Osteocyte (in vitro differentiated cells): ENCODE results near the gene ZNF304. TPM values are rescaled to one million over a fixed set of nuclear protein-coding genes. Genes with fewer than 3 reads are reported as not detected.

ENCODE experiments used
- DNase-seq: peaks from one replicate; pipeline ENCODE4 v3.0.0; 2021; ENCODE audit warnings: mixed read lengths; ENCODE audit not compliant: unreplicated experiment; ENCODE audit errors: extremely low spot score
- H3K27ac Mint-ChIP-seq: one replicate; pipeline ENCODE4 v1.8.0; 2021; ENCODE audit warnings: mild to moderate bottlenecking, mixed read lengths; ENCODE audit not compliant: unreplicated experiment
- H3K27me3 Mint-ChIP-seq: one replicate; pipeline ENCODE4 v1.8.0; 2021; ENCODE audit warnings: mixed read lengths; ENCODE audit not compliant: unreplicated experiment
- H3K36me3 Mint-ChIP-seq: one replicate; pipeline ENCODE4 v1.8.0; 2021; ENCODE audit warnings: mixed read lengths; ENCODE audit not compliant: unreplicated experiment
- H3K4me1 Mint-ChIP-seq: one replicate; pipeline ENCODE4 v1.8.0; 2021; ENCODE audit warnings: mixed read lengths; ENCODE audit not compliant: unreplicated experiment
- H3K4me3 Mint-ChIP-seq: one replicate; pipeline ENCODE4 v1.8.0; 2021; ENCODE audit warnings: mild to moderate bottlenecking, moderate library complexity, mixed read lengths; ENCODE audit not compliant: unreplicated experiment
- H3K9me3 Mint-ChIP-seq: one replicate; pipeline ENCODE4 v1.8.0; 2021; ENCODE audit warnings: mixed read lengths; ENCODE audit not compliant: unreplicated experiment
- total RNA-seq: library from RNA; stranded (reverse); gene quantifications from 2 replicates; pipeline ENCODE4 v1.2.1, GENCODE V29; 2021
- TF ChIP-seq, protein P1 (sequence below): fragments of 200-600 bp; sonication (generic); IDR thresholded peaks from 2 replicates; pipeline ENCODE4 v1.5.0; 2021; ENCODE audit warnings: antibody characterized with exemption, mild to moderate bottlenecking, moderate library complexity

Gene ZNF304
- total RNA-seq, 1 donor from 2014 or later: 9.5 TPM

DNA sequence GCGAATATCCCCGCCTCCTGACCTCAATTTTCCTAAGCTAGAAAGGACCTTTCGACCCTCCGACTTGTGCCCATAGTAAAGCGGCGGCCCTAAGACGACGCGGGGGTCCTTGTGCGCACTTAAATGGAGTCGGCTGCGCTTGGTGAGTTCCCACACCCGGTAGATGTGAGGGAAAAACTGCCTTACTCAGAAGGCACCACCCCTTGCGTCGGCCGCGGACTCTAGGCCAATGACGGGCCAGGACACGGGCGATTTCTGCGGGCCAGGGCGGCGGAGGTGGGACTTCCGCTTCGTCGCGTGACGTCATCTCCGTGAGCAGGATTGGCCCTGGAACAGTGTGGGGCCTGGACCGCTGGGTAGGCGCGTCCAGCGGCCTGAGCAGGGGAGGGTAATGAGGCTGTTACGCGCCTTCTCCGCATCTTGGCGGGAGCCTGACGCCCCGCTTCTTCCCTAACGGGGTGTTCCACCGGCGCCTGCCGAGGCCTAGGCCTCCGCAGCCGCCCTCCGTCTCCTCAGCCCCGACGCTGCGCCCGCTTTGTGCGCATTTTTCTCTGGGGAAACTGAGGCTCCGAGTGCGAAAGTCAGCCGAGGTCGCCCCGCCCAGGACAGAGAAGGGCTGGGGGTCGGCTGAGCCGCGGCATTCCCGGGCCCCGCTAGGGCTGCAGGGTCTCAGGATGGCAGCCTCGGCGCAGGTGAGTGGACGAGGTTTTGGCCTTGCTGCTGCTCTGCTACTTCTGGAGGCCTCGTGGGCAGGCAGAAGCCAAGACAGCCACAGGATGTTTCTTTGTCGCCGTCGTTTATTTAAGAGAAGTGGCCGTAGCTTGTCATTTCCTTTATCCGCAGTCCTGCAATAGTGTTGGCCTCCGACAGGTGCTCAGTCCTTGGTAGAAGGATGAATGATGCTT lies 30.6 kb upstream of the ZNF304 start, which contains the start of gene ZNF543:
TSS of gene ZNF543 (plus strand) at position 293 of the 905 bp plus-strand sequence. CDS start at position 675, 382 bp downstream.
- H3K36me3 Mint-ChIP-seq: peaks cover 13% of the 10 kb centered on the region
- peak within 1 kb of the TSS; percentile 95 for H3K4me3 Mint-ChIP-seq
- H3K27ac Mint-ChIP-seq: peak within 1 kb of the TSS; percentile 99
- DNase-seq: peak; percentile 97
- peaks cover 23% of the 10 kb centered on the region for H3K27me3 Mint-ChIP-seq
- TF ChIP-seq, protein P1, sequence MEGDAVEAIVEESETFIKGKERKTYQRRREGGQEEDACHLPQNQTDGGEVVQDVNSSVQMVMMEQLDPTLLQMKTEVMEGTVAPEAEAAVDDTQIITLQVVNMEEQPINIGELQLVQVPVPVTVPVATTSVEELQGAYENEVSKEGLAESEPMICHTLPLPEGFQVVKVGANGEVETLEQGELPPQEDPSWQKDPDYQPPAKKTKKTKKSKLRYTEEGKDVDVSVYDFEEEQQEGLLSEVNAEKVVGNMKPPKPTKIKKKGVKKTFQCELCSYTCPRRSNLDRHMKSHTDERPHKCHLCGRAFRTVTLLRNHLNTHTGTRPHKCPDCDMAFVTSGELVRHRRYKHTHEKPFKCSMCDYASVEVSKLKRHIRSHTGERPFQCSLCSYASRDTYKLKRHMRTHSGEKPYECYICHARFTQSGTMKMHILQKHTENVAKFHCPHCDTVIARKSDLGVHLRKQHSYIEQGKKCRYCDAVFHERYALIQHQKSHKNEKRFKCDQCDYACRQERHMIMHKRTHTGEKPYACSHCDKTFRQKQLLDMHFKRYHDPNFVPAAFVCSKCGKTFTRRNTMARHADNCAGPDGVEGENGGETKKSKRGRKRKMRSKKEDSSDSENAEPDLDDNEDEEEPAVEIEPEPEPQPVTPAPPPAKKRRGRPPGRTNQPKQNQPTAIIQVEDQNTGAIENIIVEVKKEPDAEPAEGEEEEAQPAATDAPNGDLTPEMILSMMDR: no peak
- H3K4me1 Mint-ChIP-seq: peaks cover 27% of the 10 kb centered on the region
- H3K9me3 Mint-ChIP-seq: no peaks in the 10 kb centered on the region

DNA sequence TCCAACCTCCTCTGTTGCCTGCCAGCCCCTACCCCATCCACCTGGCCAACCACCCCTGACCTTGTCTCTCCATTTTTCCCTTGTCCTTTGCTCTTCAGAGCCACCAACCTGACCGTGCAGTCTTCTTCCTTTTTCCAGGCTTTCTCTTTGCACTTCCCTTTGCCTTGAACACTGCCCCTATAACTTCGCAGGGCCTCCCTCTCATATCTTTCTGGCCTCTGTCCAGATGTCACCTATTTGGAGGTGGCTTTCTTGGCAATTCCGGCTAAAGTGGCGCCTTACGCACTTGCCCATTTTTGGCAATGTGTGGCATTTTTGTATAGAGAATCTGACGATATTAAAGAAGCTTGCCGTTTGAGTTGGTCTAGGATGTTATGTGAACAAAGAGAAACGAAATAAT lies 30.0 kb upstream of the ZNF304 start:
- Mint-ChIP-seq H3K4me1 (peaks cover 27% of the 10 kb centered on the region), H3K36me3 (peaks cover 20% of the 10 kb centered on the region), H3K9me3 (no peaks in the 10 kb centered on the region), H3K27ac (peak overlapping the region; percentile 99), H3K4me3 (peak overlapping the region; percentile 95), H3K27me3 (peaks cover 16% of the 10 kb centered on the region)
- TF ChIP-seq, protein P1: no peak
- DNase-seq: no peak

DNA sequence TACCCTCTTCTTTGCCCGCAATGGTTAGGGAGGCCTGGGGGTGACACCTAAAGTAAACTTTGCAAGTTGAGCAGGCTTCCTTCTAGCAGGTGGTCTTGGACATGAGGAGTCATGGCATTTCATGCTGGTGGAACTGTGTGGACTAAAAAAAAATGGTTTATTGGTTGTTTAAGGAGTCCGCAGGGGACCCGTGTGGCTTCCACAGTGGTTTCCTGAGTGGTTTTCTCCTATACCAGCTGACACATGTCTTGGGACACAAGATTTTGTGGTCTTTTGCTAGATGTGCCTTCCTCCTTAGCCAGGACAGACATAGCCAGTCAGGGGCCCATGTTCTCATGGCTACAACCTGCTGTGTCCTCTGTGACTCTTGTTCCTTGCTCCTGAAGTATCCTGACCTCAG lies 29.3 kb upstream of the ZNF304 start:
- TF ChIP-seq, protein P1: no peak
- DNase-seq: no peak
- Mint-ChIP-seq H3K27me3 (peaks cover 11% of the 10 kb centered on the region), H3K4me1 (peaks cover 27% of the 10 kb centered on the region), H3K9me3 (no peaks in the 10 kb centered on the region), H3K36me3 (peaks cover 25% of the 10 kb centered on the region), H3K27ac (no peak overlapping the region), H3K4me3 (peak overlapping the region; percentile 95)

DNA sequence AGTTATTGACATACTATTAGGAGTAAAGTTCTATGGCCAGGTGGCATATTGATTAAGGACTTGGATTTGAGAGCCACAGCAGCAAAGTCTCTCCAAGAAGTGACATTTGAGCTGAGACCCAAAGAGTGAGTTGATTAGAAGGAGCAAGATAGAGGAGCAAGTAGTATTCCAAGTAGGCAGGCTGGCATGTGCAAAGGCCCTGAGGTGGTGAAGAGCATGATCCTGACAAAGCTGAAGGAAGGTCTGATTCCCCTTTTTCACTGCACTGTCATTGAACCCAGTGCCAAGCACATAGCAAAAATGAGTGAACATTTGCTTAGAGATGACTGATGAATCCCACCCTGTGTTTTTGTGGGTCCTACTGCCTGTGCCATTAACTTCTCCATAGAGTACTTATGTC lies 26.1 kb upstream of the ZNF304 start:
- peaks cover 6% of the 10 kb centered on the region for H3K9me3 Mint-ChIP-seq
- no peaks in the 10 kb centered on the region for H3K27me3 Mint-ChIP-seq
- no peak overlapping the region for H3K27ac Mint-ChIP-seq
- H3K4me3 Mint-ChIP-seq: no peak overlapping the region
- DNase-seq: no peak
- peaks cover 53% of the 10 kb centered on the region for H3K36me3 Mint-ChIP-seq
- TF ChIP-seq, protein P1: no peak
- peaks cover 22% of the 10 kb centered on the region for H3K4me1 Mint-ChIP-seq

DNA sequence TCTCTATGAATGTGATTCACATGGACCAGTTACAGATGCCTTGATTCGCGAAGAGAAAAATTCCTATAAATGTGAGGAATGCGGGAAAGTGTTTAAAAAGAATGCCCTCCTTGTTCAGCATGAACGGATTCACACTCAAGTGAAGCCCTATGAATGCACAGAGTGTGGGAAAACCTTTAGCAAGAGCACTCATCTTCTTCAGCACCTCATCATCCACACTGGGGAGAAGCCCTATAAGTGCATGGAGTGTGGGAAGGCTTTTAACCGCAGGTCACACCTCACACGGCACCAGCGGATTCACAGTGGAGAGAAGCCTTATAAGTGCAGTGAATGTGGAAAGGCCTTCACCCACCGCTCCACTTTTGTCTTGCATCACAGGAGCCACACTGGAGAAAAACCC lies 23.1 kb upstream of the ZNF304 start:
- no peak overlapping the region for H3K4me3 Mint-ChIP-seq
- peaks cover 6% of the 10 kb centered on the region for H3K9me3 Mint-ChIP-seq
- DNase-seq: no peak
- TF ChIP-seq, protein P1: no peak
- H3K27ac Mint-ChIP-seq: no peak overlapping the region
- H3K27me3 Mint-ChIP-seq: no peaks in the 10 kb centered on the region
- peaks cover 65% of the 10 kb centered on the region for H3K36me3 Mint-ChIP-seq
- H3K4me1 Mint-ChIP-seq: no peaks in the 10 kb centered on the region
